GM19099 (cell line): Measurements from ENCODE around the gene FLT3.

Source experiments
- POLR2A ChIP-seq: IDR thresholded peaks from 3 replicates; pipeline ENCODE4 v1.6.1; 2011; ENCODE audit warnings: low read depth; ENCODE audit not compliant: insufficient read length; ENCODE audit errors: extremely low read depth

The FLT3 gene

GRCh38 chr13:28027607-28028364 is 72.6 kb downstream of the FLT3 start:
- TF ChIP-seq POLR2A: no peak

GRCh38 chr13:28027071-28027470 is 73.3 kb downstream of the FLT3 start:
- TF ChIP-seq POLR2A: no peak

GRCh38 chr13:28026508-28026907 is 73.9 kb downstream of the FLT3 start:
- no peak for TF ChIP-seq POLR2A

GRCh38 chr13:28022848-28023518 is 77.4 kb downstream of the FLT3 start:
- no peak for TF ChIP-seq POLR2A

GRCh38 chr13:28014301-28014700 is 86.1 kb downstream of the FLT3 start:
- no peak for TF ChIP-seq POLR2A

- TF ChIP-seq POLR2A: no peak
Measured at GRCh38 chr13:28013482-28013881, 86.9 kb downstream of the FLT3 start.

GRCh38 chr13:28012896-28013295 is 87.5 kb downstream of the FLT3 start:
- TF ChIP-seq POLR2A: no peak

GRCh38 chr13:28012383-28012782 is 88.0 kb downstream of the FLT3 start:
- no peak for TF ChIP-seq POLR2A

- no peak for TF ChIP-seq POLR2A
Measured at GRCh38 chr13:28010046-28010445, 90.3 kb downstream of the FLT3 start.

GRCh38 chr13:28002886-28003698 is 97.3 kb downstream of the FLT3 start:
- no peak for TF ChIP-seq POLR2A

GRCh38 chr13:28001837-28002473 is 98.4 kb downstream of the FLT3 start:
- no peak for TF ChIP-seq POLR2A

- no peak for TF ChIP-seq POLR2A
Measured at GRCh38 chr13:28001049-28001448, 99.3 kb downstream of the FLT3 start.

- no peak for TF ChIP-seq POLR2A
Measured at GRCh38 chr13:28000567-28000966, 99.8 kb downstream of the FLT3 start.

- no peak for TF ChIP-seq POLR2A
Measured at GRCh38 chr13:27997904-27998522, 102.4 kb downstream of the FLT3 start.

- no peak for TF ChIP-seq POLR2A
Measured at GRCh38 chr13:27991881-27992280, 108.5 kb downstream of the FLT3 start.

- TF ChIP-seq POLR2A: no peak
Measured at GRCh38 chr13:27988520-27988919, 111.9 kb downstream of the FLT3 start, which contains the start of gene URAD. URAD (minus strand) TSS chr13:27988693; CDS start chr13:27988637, 56 bp downstream.
